NCI-H2107 (cell line): ENCODE data around the gene LENG1.

Source experiments
- DNase-seq: peaks from one replicate; lab custom pipeline; 2025; lab: John Stamatoyannopoulos, UW

Gene LENG1

DNA sequence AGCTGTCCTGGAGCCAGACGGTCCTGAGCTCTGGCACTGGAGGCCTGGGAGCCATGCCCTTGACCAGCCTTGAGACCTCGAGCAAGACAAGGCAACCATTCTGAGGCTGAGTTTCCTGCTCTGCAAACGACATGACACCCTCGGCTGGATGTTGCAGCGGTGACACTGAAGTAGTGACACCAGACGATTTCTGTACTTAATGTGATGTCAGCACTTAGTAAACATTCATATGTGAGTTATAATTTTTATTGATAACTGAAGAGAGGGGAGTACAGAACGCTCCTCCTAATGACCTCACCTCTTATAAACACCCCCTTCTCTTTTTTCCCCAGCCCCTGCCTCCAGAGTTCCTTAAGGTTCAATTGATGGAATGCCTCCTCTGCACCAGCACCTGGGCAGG, 51.0 kb downstream of the LENG1 start:
- DNase-seq: no peak

GRCh38 chr19:54107876-54108490, 51.5 kb downstream of the LENG1 start:
- DNase-seq: no peak

DNA sequence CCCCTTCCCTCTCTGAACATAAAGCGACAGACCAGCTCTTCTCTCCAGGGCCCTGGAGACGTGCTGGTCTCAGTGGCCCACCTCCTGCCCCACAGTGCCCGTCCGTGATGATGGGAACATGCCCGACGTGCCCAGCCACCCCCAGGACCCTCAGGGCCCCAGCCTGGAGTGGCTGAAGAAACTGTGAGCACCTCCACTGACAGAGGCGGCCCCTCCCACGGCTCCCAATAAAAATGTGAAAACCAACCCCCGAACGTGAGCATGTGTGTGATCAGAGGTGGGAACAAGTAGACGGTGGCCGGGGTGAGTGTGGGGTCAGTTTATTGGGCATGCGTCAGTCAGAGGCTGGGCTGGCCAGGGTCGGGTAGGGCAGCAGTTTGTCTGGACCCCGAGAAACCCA, 52.8 kb downstream of the LENG1 start:
- DNase-seq: no peak

GRCh38 chr19:54105796-54106195, 53.7 kb downstream of the LENG1 start:
- no peak for DNase-seq
